WTC11 (cell line): Measurements from ENCODE around the gene EIF4G3. TPM values are rescaled to one million over a fixed set of nuclear protein-coding genes. Genes with fewer than 3 reads are reported as not detected.

ENCODE experiments used
- ATAC-seq: fragments of 200-7000 bp; cut with Tn5 transposase; 2 replicates; pipeline ENCODE4 v1.10.0; 2021; ENCODE audit warnings: mild to moderate bottlenecking, moderate library complexity
- CTCF ChIA-PET: fragments of 300-600 bp; sonication (Branson Sonifier 250); formaldehyde crosslinking; loops from one replicate; lab custom pipeline; 2021; ENCODE audit warnings: antibody characterized with exemption; lab: Charles Lee
- POLR2A ChIA-PET: fragments of 350-600 bp; sonication (Branson Sonifier 250); formaldehyde crosslinking; loops from one replicate; lab custom pipeline; 2021; ENCODE audit warnings: antibody characterized with exemption; lab: Charles Lee
- DNase-seq: peaks from one replicate; pipeline ENCODE4 v3.0.0; 2021; ENCODE audit warnings: low spot score
- H3K27ac Mint-ChIP-seq: 2 replicates; pipeline ENCODE4 v1.8.0; 2021; ENCODE audit warnings: mixed read lengths
- H3K27me3 Mint-ChIP-seq: 2 replicates; pipeline ENCODE4 v1.8.0; 2021; ENCODE audit warnings: low read depth, mild to moderate bottlenecking, moderate library complexity, mixed read lengths
- H3K36me3 Mint-ChIP-seq: 2 replicates; pipeline ENCODE4 v1.8.0; 2021; ENCODE audit warnings: mixed read lengths
- H3K4me1 Mint-ChIP-seq: 2 replicates; pipeline ENCODE4 v1.8.0; 2022; ENCODE audit warnings: mixed read lengths
- H3K4me3 Mint-ChIP-seq: 2 replicates; pipeline ENCODE4 v1.8.0; 2021; ENCODE audit warnings: mild to moderate bottlenecking, moderate library complexity, mixed read lengths
- H3K9me3 Mint-ChIP-seq: 2 replicates; pipeline ENCODE4 v1.8.0; 2021; ENCODE audit warnings: mixed read lengths
- FOXP1 ChIP-seq: sonication (generic); formaldehyde crosslinking; IDR thresholded peaks from 2 replicates; pipeline ENCODE4 v1.8.0; 2022; ENCODE audit warnings: missing genetic modification reagents, mild to moderate bottlenecking, moderate library complexity, borderline replicate concordance
- GABPB1 ChIP-seq: sonication (generic); formaldehyde crosslinking; IDR thresholded peaks from 2 replicates; pipeline ENCODE4 v1.8.1; 2023; ENCODE audit warnings: mild to moderate bottlenecking, missing genetic modification reagents
- NR1H2 ChIP-seq: sonication (generic); formaldehyde crosslinking; IDR thresholded peaks from 2 replicates; pipeline ENCODE4 v1.9.0; 2021; ENCODE audit warnings: mild to moderate bottlenecking, moderate library complexity, missing genetic modification reagents
- PRRX2 ChIP-seq: fragments of 250-450 bp; sonication (Bioruptor Pico); IDR thresholded peaks from 2 replicates; pipeline ENCODE4 v1.8.0; 2021; ENCODE audit warnings: mild to moderate bottlenecking
- ZNF416 ChIP-seq: fragments of 250-450 bp; sonication (Bioruptor Pico); IDR thresholded peaks from 2 replicates; pipeline ENCODE4 v1.9.0; 2021; ENCODE audit warnings: mild to moderate bottlenecking, inconsistent platforms
- total RNA-seq: library from RNA; stranded (reverse); gene quantifications from 3 replicates; pipeline ENCODE4 v1.2.3, GENCODE V29; 2021
- TF ChIP-seq, protein P1 (sequence below): sonication (generic); formaldehyde crosslinking; IDR thresholded peaks from 2 replicates; pipeline ENCODE4 v1.8.0; 2023; ENCODE audit warnings: missing genetic modification reagents
- TF ChIP-seq, protein P2 (sequence below): sonication (generic); formaldehyde crosslinking; IDR thresholded peaks from 2 replicates; pipeline ENCODE4 v1.8.1; 2022; ENCODE audit warnings: low read depth, mild to moderate bottlenecking, moderate library complexity, missing genetic modification reagents, borderline replicate concordance
- TF ChIP-seq, protein P3 (sequence below): sonication (generic); formaldehyde crosslinking; IDR thresholded peaks from 2 replicates; pipeline ENCODE4 v1.8.1; 2023; ENCODE audit warnings: mild to moderate bottlenecking, missing genetic modification reagents, borderline replicate concordance
- TF ChIP-seq, protein P4 (sequence below): sonication (generic); formaldehyde crosslinking; IDR thresholded peaks from 2 replicates; pipeline ENCODE4 v1.8.0; 2022; ENCODE audit warnings: missing genetic modification reagents
- TF ChIP-seq, protein P5 (sequence below): fragments of 250-450 bp; sonication (Bioruptor Pico); IDR thresholded peaks from 2 replicates; pipeline ENCODE4 v1.9.0; 2021; ENCODE audit warnings: moderate library complexity, mild to moderate bottlenecking, inconsistent platforms, borderline replicate concordance

EIF4G3 gene
- total RNA-seq, 1 experiment from 2014 or later = 77.7 TPM

DNA sequence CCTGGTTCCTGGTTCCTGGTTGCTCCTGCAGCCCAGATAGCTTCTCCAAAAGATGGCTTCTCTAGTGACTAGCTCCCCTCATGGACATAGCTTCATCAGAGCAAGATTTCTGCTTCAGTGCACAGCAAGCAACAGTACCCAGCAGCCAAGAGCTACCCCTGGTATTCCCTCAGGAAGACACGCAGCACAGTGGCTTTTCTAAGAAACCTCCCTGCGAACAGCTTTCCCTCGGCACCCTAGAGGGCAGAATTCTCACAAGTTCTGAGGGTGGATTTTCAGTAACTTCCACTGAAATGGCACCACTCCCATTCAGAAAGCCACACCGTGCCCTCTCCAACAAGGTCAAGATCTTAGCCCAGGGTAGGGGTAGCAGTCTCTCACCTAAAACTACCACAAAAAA lies 128.2 kb downstream of the EIF4G3 start (continued):
- TF ChIP-seq, protein P1, sequence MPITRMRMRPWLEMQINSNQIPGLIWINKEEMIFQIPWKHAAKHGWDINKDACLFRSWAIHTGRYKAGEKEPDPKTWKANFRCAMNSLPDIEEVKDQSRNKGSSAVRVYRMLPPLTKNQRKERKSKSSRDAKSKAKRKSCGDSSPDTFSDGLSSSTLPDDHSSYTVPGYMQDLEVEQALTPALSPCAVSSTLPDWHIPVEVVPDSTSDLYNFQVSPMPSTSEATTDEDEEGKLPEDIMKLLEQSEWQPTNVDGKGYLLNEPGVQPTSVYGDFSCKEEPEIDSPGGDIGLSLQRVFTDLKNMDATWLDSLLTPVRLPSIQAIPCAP = no peak
- TF ChIP-seq ZNF416 (no peak), PRRX2 (no peak), NR1H2 (CRISPR knock-in tag) (no peak)
- TF ChIP-seq, protein P2, sequence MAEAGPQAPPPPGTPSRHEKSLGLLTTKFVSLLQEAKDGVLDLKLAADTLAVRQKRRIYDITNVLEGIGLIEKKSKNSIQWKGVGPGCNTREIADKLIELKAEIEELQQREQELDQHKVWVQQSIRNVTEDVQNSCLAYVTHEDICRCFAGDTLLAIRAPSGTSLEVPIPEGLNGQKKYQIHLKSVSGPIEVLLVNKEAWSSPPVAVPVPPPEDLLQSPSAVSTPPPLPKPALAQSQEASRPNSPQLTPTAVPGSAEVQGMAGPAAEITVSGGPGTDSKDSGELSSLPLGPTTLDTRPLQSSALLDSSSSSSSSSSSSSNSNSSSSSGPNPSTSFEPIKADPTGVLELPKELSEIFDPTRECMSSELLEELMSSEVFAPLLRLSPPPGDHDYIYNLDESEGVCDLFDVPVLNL (CRISPR knock-in tag) = no peak
- TF ChIP-seq, protein P3, sequence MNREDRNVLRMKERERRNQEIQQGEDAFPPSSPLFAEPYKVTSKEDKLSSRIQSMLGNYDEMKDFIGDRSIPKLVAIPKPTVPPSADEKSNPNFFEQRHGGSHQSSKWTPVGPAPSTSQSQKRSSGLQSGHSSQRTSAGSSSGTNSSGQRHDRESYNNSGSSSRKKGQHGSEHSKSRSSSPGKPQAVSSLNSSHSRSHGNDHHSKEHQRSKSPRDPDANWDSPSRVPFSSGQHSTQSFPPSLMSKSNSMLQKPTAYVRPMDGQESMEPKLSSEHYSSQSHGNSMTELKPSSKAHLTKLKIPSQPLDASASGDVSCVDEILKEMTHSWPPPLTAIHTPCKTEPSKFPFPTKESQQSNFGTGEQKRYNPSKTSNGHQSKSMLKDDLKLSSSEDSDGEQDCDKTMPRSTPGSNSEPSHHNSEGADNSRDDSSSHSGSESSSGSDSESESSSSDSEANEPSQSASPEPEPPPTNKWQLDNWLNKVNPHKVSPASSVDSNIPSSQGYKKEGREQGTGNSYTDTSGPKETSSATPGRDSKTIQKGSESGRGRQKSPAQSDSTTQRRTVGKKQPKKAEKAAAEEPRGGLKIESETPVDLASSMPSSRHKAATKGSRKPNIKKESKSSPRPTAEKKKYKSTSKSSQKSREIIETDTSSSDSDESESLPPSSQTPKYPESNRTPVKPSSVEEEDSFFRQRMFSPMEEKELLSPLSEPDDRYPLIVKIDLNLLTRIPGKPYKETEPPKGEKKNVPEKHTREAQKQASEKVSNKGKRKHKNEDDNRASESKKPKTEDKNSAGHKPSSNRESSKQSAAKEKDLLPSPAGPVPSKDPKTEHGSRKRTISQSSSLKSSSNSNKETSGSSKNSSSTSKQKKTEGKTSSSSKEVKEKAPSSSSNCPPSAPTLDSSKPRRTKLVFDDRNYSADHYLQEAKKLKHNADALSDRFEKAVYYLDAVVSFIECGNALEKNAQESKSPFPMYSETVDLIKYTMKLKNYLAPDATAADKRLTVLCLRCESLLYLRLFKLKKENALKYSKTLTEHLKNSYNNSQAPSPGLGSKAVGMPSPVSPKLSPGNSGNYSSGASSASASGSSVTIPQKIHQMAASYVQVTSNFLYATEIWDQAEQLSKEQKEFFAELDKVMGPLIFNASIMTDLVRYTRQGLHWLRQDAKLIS = no peak

DNA sequence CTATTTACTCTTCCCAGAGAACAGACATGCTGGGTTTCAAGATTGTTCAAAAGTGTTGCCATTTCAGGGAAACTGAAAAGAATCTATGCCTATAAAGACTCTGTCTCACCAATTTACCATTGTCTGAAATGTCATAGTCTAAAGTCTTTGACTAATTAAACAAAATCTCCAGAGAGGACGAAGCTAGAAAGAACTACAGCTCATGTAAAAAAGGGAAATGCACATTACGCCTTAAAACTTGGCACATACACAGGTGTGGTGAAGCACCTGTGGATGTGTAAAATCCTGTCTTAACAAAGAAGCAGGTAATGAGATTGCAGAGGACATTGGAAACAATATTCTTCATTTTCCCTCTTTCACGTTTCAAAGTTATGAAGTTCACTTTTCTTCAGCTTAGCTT lies 130.6 kb downstream of the EIF4G3 start:
- H3K36me3 Mint-ChIP-seq = peaks cover 8% of the 10 kb centered on the region
- no peak for ATAC-seq
- H3K27ac Mint-ChIP-seq = no peak overlapping the region

DNA sequence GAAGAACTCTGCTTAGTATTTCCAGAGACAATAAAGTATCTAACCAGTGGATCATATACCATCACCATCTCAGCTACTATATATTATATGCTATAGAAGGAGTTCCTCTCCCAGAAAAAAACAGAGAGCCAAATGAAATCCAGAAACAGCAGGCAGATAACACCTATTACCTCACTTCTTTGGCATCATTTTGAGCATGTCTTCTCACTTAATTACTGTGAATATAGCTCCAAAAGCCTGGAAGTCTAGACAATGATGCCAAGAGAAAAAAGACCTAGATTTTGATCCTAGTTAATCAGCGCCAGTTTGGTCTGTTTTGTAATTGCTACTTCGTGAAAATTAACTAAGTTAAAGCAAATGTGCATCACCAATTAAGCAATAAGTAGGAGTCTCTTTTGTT lies 131.3 kb downstream of the EIF4G3 start:
- peaks cover 5% of the 10 kb centered on the region for H3K36me3 Mint-ChIP-seq
- no peak for TF ChIP-seq FOXP1 (CRISPR knock-in tag)
- TF ChIP-seq, protein P4, sequence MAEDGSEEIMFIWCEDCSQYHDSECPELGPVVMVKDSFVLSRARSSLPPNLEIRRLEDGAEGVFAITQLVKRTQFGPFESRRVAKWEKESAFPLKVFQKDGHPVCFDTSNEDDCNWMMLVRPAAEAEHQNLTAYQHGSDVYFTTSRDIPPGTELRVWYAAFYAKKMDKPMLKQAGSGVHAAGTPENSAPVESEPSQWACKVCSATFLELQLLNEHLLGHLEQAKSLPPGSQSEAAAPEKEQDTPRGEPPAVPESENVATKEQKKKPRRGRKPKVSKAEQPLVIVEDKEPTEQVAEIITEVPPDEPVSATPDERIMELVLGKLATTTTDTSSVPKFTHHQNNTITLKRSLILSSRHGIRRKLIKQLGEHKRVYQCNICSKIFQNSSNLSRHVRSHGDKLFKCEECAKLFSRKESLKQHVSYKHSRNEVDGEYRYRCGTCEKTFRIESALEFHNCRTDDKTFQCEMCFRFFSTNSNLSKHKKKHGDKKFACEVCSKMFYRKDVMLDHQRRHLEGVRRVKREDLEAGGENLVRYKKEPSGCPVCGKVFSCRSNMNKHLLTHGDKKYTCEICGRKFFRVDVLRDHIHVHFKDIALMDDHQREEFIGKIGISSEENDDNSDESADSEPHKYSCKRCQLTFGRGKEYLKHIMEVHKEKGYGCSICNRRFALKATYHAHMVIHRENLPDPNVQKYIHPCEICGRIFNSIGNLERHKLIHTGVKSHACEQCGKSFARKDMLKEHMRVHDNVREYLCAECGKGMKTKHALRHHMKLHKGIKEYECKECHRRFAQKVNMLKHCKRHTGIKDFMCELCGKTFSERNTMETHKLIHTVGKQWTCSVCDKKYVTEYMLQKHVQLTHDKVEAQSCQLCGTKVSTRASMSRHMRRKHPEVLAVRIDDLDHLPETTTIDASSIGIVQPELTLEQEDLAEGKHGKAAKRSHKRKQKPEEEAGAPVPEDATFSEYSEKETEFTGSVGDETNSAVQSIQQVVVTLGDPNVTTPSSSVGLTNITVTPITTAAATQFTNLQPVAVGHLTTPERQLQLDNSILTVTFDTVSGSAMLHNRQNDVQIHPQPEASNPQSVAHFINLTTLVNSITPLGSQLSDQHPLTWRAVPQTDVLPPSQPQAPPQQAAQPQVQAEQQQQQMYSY (CRISPR knock-in tag) = no peak
- DNase-seq (no peak), ATAC-seq (no peak)
- H3K27ac Mint-ChIP-seq = no peak overlapping the region
- no peaks in the 10 kb centered on the region for H3K27me3 Mint-ChIP-seq
- no peaks in the 10 kb centered on the region for H3K9me3 Mint-ChIP-seq
- CTCF ChIA-PET = no interaction called here
- POLR2A ChIA-PET = no interaction called here
- H3K4me1 Mint-ChIP-seq = peaks cover 33% of the 10 kb centered on the region
- no peak overlapping the region for H3K4me3 Mint-ChIP-seq

More for the DNA sequence above, 130.6 kb downstream of the EIF4G3 start:
- TF ChIP-seq, protein P5, sequence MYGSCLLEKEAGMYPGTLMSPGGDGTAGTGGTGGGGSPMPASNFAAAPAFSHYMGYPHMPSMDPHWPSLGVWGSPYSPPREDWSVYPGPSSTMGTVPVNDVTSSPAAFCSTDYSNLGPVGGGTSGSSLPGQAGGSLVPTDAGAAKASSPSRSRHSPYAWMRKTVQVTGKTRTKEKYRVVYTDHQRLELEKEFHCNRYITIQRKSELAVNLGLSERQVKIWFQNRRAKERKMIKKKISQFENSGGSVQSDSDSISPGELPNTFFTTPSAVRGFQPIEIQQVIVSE (CRISPR knock-in tag) = no peak
- TF ChIP-seq GABPB1 (CRISPR knock-in tag) = no peak
- CTCF ChIA-PET = interaction anchor here (0.6 kb wide), 1 partner anchor 75 kb away, joined by 3 read pairs; no protein-coding TSS in a partner anchor
- Mint-ChIP-seq H3K27me3 (no peaks in the 10 kb centered on the region), H3K4me3 (no peak overlapping the region), H3K9me3 (no peaks in the 10 kb centered on the region), H3K4me1 (peaks cover 27% of the 10 kb centered on the region)
- POLR2A ChIA-PET = no interaction called here
- no peak for DNase-seq
